KMS-11 (cell line): ENCODE results near the gene FAM107A.

Experiments used
- H2AFZ ChIP-seq: fragments of 200-600 bp; sonication (generic); 2 replicates; pipeline ENCODE4 v1.6.1; 2016; ENCODE audit warnings: antibody characterized with exemption, mixed run types, low read depth
- H3K27ac ChIP-seq: fragments of 200-600 bp; sonication (generic); 2 replicates; pipeline ENCODE4 v1.6.1; 2016; ENCODE audit warnings: mild to moderate bottlenecking, mixed run types
- H3K27me3 ChIP-seq: fragments of 200-600 bp; sonication (generic); 2 replicates; pipeline ENCODE4 v1.6.1; 2017; ENCODE audit warnings: mild to moderate bottlenecking, low read depth, mixed run types, moderate library complexity; ENCODE audit not compliant: insufficient read depth
- H3K36me3 ChIP-seq: fragments of 200-600 bp; sonication (generic); 2 replicates; pipeline ENCODE4 v1.6.1; 2017; ENCODE audit warnings: mild to moderate bottlenecking, mixed run types; ENCODE audit not compliant: insufficient read depth
- H3K4me1 ChIP-seq: fragments of 200-600 bp; sonication (generic); 2 replicates; pipeline ENCODE4 v1.6.1; 2016; ENCODE audit warnings: mild to moderate bottlenecking, low read depth, mixed run types; ENCODE audit not compliant: poor library complexity, severe bottlenecking
- H3K4me2 ChIP-seq: fragments of 200-600 bp; sonication (generic); 2 replicates; pipeline ENCODE4 v1.7.0; 2016; ENCODE audit warnings: mild to moderate bottlenecking, mixed run types
- H3K4me3 ChIP-seq: fragments of 200-600 bp; sonication (generic); IDR thresholded peaks from 2 replicates; pipeline ENCODE4 v1.6.1; 2017; ENCODE audit warnings: low read depth, low read length, mixed read lengths; ENCODE audit not compliant: insufficient read depth
- H3K79me2 ChIP-seq: fragments of 200-600 bp; sonication (generic); 2 replicates; pipeline ENCODE4 v1.6.1; 2016; ENCODE audit warnings: low read depth, mixed run types; ENCODE audit not compliant: insufficient read depth
- H3K9ac ChIP-seq: fragments of 200-600 bp; sonication (generic); 2 replicates; pipeline ENCODE4 v1.6.1; 2016; ENCODE audit warnings: mild to moderate bottlenecking, mixed run types
- H4K20me1 ChIP-seq: fragments of 200-600 bp; sonication (generic); 2 replicates; pipeline ENCODE4 v1.6.1; 2016; ENCODE audit warnings: mild to moderate bottlenecking, mixed run types; ENCODE audit not compliant: insufficient read depth
- TF ChIP-seq, protein P1 (sequence below): fragments of 200-600 bp; sonication (generic); conservative IDR thresholded peaks from 2 replicates; pipeline ENCODE4 v1.6.1; 2017; ENCODE audit warnings: low read depth, mild to moderate bottlenecking, antibody characterized with exemption, low read length, moderate library complexity, mixed read lengths

Gene FAM107A, protein sequence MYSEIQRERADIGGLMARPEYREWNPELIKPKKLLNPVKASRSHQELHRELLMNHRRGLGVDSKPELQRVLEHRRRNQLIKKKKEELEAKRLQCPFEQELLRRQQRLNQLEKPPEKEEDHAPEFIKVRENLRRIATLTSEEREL

DNA sequence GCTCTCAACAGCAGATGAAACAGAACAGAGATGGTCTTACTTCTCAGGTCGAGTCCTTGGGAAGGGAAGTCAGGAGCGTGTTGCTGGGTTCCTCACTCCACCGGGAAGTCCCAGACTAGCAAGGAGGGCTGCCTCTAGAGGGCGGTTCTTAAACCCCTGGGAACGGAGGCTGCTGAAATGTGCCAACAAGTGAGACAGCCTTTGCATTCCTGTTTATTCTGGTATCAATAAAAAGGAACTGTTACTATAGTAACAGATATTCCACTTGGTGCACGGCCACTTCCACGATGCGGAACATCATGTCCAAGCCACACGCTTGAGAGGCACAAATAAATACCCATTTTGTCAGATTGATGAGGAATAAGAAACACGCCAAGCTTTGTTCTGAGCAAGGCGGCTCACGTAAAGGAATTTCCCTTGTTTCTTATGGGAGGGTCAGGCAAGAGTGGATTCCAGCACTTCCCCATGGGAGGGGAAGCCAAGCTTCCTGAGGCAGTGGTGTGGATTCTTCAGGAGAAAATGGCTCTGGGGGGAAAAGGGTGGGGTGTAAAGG lies at the start of gene FAM107A:
Gene FAM107A, minus strand, starts transcription at position 123 of the 553 bp plus-strand sequence. CDS start 7,531 bp downstream, outside the sequence.
- Histone ChIP-seq H3K4me3 (no peak within 1 kb of the TSS), H4K20me1 (no peaks in the 10 kb centered on the region), H3K4me2 (no peak within 1 kb of the TSS), H3K27ac (no peak within 1 kb of the TSS), H3K9ac (no peak within 1 kb of the TSS), H3K36me3 (no peaks in the 10 kb centered on the region), H3K27me3 (no peaks in the 10 kb centered on the region), H3K79me2 (no peaks in the 10 kb centered on the region), H3K4me1 (no peaks in the 10 kb centered on the region), H2AFZ (no peak within 1 kb of the TSS)
- TF ChIP-seq, protein P1, sequence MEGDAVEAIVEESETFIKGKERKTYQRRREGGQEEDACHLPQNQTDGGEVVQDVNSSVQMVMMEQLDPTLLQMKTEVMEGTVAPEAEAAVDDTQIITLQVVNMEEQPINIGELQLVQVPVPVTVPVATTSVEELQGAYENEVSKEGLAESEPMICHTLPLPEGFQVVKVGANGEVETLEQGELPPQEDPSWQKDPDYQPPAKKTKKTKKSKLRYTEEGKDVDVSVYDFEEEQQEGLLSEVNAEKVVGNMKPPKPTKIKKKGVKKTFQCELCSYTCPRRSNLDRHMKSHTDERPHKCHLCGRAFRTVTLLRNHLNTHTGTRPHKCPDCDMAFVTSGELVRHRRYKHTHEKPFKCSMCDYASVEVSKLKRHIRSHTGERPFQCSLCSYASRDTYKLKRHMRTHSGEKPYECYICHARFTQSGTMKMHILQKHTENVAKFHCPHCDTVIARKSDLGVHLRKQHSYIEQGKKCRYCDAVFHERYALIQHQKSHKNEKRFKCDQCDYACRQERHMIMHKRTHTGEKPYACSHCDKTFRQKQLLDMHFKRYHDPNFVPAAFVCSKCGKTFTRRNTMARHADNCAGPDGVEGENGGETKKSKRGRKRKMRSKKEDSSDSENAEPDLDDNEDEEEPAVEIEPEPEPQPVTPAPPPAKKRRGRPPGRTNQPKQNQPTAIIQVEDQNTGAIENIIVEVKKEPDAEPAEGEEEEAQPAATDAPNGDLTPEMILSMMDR: no peak

DNA sequence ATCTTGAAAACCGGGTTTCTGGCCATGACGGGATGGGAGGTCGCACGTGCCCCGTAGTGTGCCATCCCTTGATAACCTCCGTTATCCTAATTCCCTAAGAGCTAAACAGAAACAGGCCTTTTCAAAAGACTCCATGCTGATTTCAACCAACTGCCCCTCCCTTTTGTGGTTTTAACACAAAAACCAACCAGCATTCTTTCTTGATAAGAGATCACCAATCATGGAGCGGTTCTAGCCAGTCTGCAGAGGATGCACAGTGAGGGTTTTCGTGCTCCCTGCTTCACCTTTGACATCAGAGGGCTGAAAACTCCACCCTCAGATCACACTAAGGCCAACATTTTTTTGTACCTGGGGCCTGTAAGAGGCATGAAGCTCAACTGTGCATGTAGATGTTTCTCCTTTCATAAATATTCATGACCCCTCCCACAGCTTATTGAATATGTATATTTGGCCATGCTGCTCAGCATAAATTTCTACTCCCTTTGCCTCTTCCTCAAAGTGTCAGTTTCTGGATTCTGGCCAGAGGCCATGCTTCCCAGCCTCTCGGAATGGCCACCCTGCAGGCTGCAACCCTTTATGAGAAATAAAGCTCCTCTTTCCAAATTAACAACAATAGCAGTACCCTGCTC lies 48.1 kb upstream of the FAM107A start:
- H3K27me3 ChIP-seq: no peaks in the 10 kb centered on the region
- no peak overlapping the region for H3K9ac ChIP-seq
- H2AFZ ChIP-seq: no peak overlapping the region
- no peak overlapping the region for H3K27ac ChIP-seq
- peaks cover 4% of the 10 kb centered on the region for H3K4me1 ChIP-seq
- no peak overlapping the region for H3K4me2 ChIP-seq
- TF ChIP-seq, protein P1: no peak
- no peaks in the 10 kb centered on the region for H4K20me1 ChIP-seq
- no peaks in the 10 kb centered on the region for H3K36me3 ChIP-seq
- H3K79me2 ChIP-seq: no peaks in the 10 kb centered on the region
- no peak overlapping the region for H3K4me3 ChIP-seq

DNA sequence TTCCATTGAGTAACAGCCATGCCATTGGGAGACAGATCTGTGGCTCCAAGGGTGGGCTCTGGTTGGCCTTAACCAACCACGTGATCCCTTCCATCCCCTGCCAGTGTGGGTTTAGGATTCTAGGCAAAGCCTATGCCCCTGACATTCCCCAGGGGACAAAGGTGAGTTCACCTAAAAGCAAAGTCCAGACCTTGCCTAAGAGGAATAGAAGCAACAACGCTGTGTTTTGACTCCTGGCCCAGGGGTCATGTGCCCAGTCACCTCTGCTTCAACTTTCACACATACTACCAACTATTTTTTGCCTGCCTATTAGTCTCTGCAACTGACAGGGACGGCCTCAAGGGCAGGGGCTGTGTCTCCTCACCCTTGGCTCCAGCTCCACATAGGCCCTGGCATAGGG lies 47.4 kb upstream of the FAM107A start:
- Histone ChIP-seq H3K4me3 (no peak overlapping the region), H3K27ac (no peak overlapping the region), H2AFZ (no peak overlapping the region), H3K9ac (no peak overlapping the region), H3K4me1 (no peaks in the 10 kb centered on the region), H3K27me3 (no peaks in the 10 kb centered on the region), H3K79me2 (no peaks in the 10 kb centered on the region), H3K36me3 (no peaks in the 10 kb centered on the region), H3K4me2 (no peak overlapping the region), H4K20me1 (no peaks in the 10 kb centered on the region)
- TF ChIP-seq, protein P1: no peak

DNA sequence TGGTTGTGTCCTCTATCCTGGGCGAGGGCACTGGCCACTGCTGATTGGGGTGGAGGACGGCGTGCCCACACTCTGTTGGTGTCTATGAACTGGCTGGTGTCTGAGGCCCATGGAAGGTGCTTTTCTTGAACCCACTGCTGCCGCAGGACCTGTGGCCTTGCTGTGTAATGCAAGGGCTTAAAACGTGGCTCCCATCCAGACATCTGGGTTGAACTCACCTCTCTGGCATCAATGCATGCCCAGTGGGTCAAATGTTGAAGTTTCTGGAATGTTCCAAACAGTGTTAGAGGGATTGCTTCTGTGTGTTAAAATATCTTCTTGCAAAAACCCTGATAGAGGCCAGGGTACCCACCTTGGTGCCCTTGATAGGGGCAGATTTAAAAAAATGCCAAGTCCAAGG lies 46.8 kb upstream of the FAM107A start:
- H3K4me3 ChIP-seq: no peak overlapping the region
- no peak overlapping the region for H2AFZ ChIP-seq
- H3K36me3 ChIP-seq: no peaks in the 10 kb centered on the region
- no peak overlapping the region for H3K27ac ChIP-seq
- TF ChIP-seq, protein P1: no peak
- H3K9ac ChIP-seq: no peak overlapping the region
- no peaks in the 10 kb centered on the region for H3K79me2 ChIP-seq
- no peaks in the 10 kb centered on the region for H4K20me1 ChIP-seq
- no peak overlapping the region for H3K4me2 ChIP-seq
- no peaks in the 10 kb centered on the region for H3K27me3 ChIP-seq
- no peaks in the 10 kb centered on the region for H3K4me1 ChIP-seq
